H54 (cell line): ENCODE measurements around the gene TMCO2.

Experiments used
- DNase-seq: peaks from one replicate; pipeline ENCODE4 v3.0.0; 2011; ENCODE audit warnings: low spot score, mixed read lengths; ENCODE audit not compliant: insufficient read length
- FAIRE-seq: peaks from 3 replicates; lab custom pipeline; 2011; peaks lifted over from hg19 to GRCh38; lab: Jason Lieb, UNC
- POLR2A ChIP-seq: IDR thresholded peaks from 2 replicates; pipeline ENCODE4 v1.6.1; 2011; ENCODE audit warnings: low read depth, mild to moderate bottlenecking, low read length

The TMCO2 gene

DNA sequence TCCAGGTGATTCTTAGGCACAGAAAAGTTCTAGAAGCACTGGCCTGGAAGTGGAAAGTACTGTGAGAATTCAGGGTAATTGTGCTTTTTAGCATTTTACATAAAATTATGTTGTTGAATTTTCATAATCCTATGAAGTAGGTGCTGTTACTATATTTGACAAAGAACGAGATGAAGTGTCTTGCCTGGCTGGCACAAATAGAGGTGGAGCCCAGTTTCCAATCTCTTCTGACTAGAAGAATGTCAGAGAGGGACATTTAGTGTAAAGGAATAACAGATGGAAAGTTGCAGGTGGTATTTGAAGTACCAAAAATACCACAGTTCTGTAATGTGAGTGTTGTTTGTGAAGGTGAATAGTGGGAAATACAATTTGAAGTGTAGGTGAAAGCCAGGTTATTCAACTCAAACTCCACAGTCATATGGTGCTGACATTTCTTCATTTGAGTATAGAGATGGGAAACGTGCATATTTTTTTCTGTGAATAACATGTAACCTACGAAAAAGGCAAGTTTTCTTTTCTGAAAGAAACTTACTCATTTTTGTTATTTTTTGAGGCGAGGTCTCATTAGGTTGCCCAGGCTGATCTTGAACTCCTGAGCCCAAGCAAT lies 3.5 kb upstream of the TMCO2 start:
- FAIRE-seq, result no peak
- no peak for TF ChIP-seq POLR2A
- no peak for DNase-seq

DNA sequence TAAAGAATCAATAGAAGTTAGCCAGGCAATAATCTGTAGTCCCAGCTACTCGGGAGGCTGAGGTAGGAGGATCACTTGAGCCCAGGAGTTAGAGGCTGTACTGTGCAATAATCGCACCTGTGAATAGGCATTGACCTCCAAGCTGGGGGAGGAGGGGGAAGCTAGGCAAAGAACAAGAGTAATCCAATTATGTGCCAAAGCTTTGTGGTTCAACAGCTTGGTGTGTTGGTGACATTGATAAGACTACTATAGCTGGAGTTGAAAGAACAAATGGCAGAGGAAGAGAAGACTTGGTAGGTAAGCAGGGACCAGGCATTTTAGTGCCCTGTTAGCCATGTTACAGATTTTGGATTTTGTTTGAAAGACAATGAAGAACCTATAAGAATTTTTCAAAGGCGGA lies 2.1 kb upstream of the TMCO2 start:
- FAIRE-seq, result no peak
- no peak for TF ChIP-seq POLR2A
- no peak for DNase-seq

DNA sequence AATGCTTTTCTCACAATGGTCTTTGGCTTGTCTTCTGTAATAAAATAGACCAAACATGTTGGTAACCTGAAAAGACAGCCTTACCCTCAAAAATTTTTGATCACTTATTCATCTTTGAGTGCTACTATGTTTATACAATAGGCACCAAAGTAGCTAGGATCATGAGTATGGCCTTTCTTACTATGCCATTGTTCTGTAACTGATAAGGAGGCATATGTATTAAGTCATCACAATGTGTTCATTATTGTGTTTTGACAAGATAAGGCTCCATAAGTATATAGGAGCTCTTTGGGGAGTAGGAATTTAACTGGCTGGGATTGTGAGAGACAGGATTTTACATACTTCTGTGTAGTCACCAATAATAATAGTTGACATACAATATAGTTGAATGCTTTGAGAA lies 675 bp downstream of the TMCO2 start:
- no peak for TF ChIP-seq POLR2A
- FAIRE-seq (no peak), DNase-seq (no peak)

DNA sequence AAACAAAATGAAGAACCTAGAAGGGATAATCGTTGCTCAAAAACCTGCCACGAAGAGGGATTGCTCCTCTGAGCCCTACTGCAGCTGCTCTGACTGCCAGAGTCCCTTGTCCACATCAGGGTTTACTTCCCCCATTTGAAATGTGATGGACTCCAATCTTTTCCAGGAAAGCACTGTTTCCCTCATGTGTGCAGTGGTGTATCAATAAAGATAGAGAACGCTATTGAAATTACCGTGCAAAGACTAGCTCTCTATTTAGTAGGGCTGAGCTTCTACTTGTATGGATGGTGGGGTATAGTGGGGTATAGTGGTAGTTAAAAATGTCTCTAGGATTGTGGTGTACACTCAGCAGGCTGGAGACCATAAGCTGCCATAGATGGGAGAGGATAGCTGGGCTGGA lies 3.7 kb downstream of the TMCO2 start:
- DNase-seq (no peak), FAIRE-seq (no peak)
- TF ChIP-seq POLR2A, result no peak

- DNase-seq (no peak), FAIRE-seq (no peak)
- no peak for TF ChIP-seq POLR2A
Observed at GRCh38 chr1:40252601-40253000, 4.9 kb downstream of the TMCO2 start.

DNA sequence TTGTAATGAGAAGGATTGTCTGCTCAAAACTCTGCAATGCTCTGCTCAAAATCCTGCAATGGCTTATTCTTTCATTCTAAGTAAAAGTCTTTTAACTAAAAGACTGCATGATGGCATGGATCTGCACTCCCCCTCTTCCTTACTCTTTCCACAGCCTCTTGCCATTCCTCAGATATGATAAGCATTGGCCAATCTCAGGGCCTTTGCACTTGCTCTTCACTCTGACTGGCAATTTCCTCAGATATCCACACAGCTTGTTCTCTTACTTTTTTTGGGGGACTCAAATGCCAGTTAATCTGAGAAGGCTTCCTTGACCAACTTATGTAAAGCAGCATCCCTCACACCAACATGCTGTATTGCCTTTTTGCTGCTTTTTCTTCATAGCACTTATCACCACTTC lies 7.5 kb downstream of the TMCO2 start:
- DNase-seq (no peak), FAIRE-seq (no peak)
- TF ChIP-seq POLR2A, result no peak

DNA sequence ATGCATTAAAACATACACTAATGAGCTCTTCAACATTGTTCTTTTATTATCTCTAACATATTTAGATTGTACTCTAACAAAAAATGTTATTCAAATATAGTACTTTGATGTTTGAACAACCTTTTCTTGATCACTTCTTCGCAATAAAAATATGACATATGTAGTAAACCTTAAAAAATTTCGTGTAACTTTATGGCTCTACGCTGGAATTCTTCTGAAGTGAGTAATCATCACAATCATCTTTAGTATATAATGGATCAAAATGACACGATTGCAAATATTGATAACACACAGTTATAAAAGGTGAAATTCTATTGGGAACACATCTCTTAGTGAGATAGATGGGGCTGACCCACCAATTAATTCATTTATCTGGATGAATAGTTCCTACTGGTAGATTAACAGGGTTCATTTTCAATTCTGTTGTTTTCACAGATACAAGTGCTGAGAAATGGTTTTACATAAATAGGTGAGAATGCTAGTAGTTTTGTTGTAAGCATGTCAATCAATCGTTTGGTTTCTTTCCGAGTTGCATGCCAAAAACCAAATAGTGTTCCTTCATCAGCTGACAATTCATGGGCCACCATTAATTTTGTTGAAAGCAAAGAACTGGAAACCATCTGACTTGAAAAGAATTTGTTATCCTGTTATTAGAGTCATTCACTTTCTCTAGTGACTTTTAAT lies 8.8 kb downstream of the TMCO2 start:
- FAIRE-seq (no peak), DNase-seq (no peak)
- TF ChIP-seq POLR2A, result no peak

DNA sequence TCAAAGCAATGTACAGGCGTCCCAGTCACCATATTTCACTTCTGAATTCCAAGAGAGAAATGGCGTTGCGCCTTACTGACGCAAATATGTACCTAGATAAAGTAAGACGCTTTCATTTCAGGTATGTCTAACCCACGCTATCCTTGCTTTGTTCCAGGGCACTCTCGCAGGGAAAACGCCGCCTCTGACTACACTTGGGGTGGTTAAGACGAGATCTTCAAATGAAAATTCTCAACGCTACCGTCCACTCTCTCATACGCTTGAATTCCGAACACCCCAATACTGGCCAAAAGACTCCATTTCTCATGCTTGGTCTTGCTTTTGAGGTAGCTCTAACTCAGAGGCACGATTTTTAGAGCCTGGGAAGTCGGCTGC lies 9.6 kb downstream of the TMCO2 start:
- TF ChIP-seq POLR2A, result no peak
- DNase-seq (no peak), FAIRE-seq (no peak)

- peak; percentile 83 for FAIRE-seq
- peak; percentile 89 for TF ChIP-seq POLR2A
Observed at GRCh38 chr1:40257688-40258444, 10.1 kb downstream of the TMCO2 start, which contains the start of gene ZMPSTE24. Gene ZMPSTE24, plus strand, starts transcription at chr1:40258236. Its CDS starts 36 bp downstream, at chr1:40258272.

DNA sequence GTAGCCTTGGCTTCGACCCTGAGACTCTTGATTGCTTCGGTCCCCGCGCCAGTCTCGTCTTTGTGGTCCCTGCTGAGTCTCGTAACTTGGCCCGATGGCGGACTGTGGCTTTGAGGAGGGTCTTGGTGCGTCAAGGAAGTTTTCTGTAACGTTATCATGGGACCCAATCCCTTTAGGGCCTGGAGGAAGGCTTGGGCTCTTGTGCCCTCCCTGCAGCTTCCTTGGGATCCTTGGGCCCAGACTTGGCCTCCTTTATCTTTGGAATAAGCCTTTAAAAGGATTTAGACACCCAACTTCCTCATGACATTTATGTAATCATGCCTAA lies 10.7 kb downstream of the TMCO2 start:
- no peak for FAIRE-seq
- DNase-seq, result no peak
- no peak for TF ChIP-seq POLR2A

More at GRCh38 chr1:40257688-40258444, 10.1 kb downstream of the TMCO2 start, which contains the start of gene ZMPSTE24:
- DNase-seq, result peak; percentile 82

- TF ChIP-seq POLR2A, result no peak
- FAIRE-seq, result no peak
- no peak for DNase-seq
Observed at GRCh38 chr1:40264354-40264781, 16.6 kb downstream of the TMCO2 start.

- no peak for FAIRE-seq
- TF ChIP-seq POLR2A, result no peak
- DNase-seq, result no peak
Observed at GRCh38 chr1:40265298-40265697, 17.6 kb downstream of the TMCO2 start.

DNA sequence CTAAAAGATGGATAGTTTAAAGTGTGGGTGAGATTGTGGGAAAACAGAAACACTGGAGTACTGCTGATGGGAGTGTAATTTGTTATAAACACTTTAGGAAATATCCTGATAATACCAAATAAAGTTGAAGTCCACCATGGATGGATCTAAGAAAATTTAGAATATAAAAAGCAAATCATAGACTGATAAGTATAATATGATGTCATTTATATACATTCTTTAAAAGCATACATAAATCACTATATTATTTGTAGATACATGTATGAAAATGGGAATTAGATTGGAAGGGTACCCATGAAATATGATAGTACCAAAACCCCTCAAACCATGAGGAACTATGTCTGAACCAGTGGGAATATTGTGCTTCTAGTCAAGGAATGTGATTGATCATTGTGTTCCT lies 18.2 kb downstream of the TMCO2 start:
- FAIRE-seq (no peak), DNase-seq (no peak)
- TF ChIP-seq POLR2A, result no peak

DNA sequence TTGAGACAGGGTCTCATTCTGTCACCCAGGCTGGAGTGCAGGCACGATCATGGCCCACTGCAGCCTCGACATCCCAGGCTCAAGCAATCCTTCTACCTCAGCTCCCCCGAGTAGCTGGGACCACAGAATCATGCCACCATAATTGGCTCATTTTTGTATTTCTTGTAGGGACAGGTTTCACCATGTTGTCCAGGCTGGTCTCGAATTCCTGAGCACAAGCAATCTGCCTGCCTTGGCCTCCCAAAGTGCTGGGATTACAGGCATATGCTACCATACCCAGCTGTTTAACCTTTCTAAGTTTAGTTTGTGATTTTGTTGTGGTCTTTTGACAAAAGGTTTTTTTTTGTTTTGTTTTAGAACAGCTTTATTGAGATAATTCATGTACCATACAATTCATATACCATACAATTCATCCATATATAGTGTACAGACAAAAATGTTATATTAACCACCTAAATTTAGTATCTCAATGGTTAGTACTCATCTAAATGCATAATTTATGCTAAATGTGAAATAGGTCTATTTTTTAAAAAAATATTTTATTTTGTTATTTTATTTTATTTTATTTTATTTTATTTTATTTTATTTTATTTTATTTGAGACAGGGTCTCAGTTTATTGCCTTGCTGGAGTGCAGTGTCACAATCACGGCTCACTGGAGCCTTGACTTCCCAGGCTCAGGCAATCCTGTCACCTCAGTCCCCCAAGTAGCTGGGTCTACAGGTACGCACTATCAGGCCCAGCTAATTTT lies 19.2 kb downstream of the TMCO2 start:
- TF ChIP-seq POLR2A, result no peak
- DNase-seq (no peak), FAIRE-seq (no peak)
